Measurements from ENCODE around the gene GRHL1.

Gene GRHL1

DNA sequence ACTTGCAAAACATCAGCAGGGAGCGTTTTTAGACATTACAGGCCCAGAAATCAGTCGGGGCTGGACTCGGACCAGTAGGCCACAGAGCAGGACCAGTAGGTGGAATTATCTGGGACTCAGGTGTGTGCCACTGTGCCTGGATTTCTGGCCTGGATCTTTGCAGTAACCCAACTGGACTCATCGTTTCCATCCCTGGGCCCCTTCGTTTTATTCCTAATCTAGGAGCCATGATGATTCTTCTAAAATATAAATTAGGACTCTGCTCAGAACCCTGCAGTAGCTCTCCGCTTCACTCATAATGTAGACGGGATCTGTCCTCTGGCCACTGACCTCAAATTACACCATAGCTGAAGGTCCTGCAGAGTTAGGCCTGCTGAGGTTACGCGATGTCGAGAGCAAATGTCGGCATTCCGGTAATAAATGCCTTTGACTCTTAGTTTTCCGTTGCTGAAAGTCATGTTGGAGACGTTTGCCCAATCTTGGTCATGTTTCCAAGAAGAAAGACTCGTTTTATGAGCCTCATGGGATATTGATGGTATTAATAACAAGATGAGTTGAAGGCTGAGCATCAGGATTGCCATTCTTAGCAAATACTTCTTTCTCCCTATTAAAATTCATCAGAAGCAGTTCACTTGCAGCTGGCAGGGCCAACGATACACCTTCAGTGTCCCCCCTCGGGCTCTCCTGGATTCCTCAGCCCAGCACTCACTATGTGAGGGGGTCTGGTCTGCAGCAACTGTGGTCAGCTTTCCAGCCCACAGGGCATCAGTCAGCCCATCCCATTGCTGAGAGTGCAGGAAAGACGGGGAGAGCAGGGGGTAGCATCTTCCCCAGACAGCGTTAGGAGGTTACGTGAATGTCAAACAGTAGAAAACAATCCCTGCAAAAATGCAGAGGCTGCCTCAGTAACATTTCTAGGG lies 52.0 kb downstream of the GRHL1 start:
- TF ChIP-seq SUZ12 (IDR thresholded peaks at IDR 0.05; ENCODE audit: extremely low read depth, insufficient read depth, insufficient read length), result no peak
- no peak for TF ChIP-seq YY1 (IDR thresholded peaks at IDR 0.05; ENCODE audit: insufficient read depth, insufficient read length)
- no peak for TF ChIP-seq ZNF274 (IDR thresholded peaks at IDR 0.05; ENCODE audit: low read depth, low read length)
- H3K9me3 ChIP-seq (ENCODE audit: insufficient read depth, low read length), result no peaks in the 10 kb centered on the region; the same call in 1 of the 2 replicates
- H3K36me3 ChIP-seq (ENCODE audit: insufficient read depth, insufficient read length, low read length), result no peaks in the 10 kb centered on the region
- H3K4me1 ChIP-seq (ENCODE audit: insufficient read depth, insufficient read length), result peaks cover 6% of the 10 kb centered on the region
- H3K9ac ChIP-seq (ENCODE audit: insufficient read length, low read depth), result no peak overlapping the region
- no peaks in the 10 kb centered on the region for H3K27me3 ChIP-seq (ENCODE audit: insufficient read depth, insufficient read length)
- DNase-seq (ENCODE audit: low read depth, low spot score), result no peak
- H3K4me3 ChIP-seq (ENCODE audit: insufficient read length, low read depth), result no peak overlapping the region

- no peaks in the 10 kb centered on the region for H3K36me3 ChIP-seq (ENCODE audit: insufficient read depth, insufficient read length, low read length)
- TF ChIP-seq SUZ12 (IDR thresholded peaks at IDR 0.05; ENCODE audit: extremely low read depth, insufficient read depth, insufficient read length) (no peak), ZNF274 (IDR thresholded peaks at IDR 0.05; ENCODE audit: low read depth, low read length) (no peak), YY1 (IDR thresholded peaks at IDR 0.05; ENCODE audit: insufficient read depth, insufficient read length) (no peak)
Observed at GRCh38 chr2:10004401-10004800, 52.9 kb downstream of the GRHL1 start.

DNA sequence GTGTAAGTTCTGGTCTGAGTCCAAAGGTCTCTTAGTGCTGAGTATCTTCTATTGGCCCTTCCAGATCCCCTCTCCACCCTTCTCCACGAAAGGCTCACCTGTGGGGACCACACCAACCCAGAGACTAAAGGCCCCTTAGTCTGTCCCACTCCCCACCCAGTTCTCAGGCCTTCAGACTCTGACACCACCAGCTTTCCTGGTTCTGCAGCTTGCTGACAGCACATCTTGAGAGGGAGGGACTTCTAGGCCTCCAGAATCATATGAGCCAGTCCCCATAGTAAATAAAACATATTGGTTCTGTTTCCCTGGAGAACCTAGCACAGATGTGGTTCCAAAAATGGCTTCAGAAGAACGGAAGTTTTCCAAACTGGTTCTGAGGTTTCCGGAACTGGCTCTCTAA lies 53.3 kb downstream of the GRHL1 start:
- no peaks in the 10 kb centered on the region; the same call in 1 of the 2 replicates for H3K9me3 ChIP-seq (ENCODE audit: insufficient read depth, low read length)
- peaks cover 6% of the 10 kb centered on the region for H3K4me1 ChIP-seq (ENCODE audit: insufficient read depth, insufficient read length)
- no peaks in the 10 kb centered on the region for H3K27me3 ChIP-seq (ENCODE audit: insufficient read depth, insufficient read length)
- no peak for DNase-seq (ENCODE audit: low read depth, low spot score)
- no peaks in the 10 kb centered on the region for H3K36me3 ChIP-seq (ENCODE audit: insufficient read depth, insufficient read length, low read length)
- TF ChIP-seq YY1 (IDR thresholded peaks at IDR 0.05; ENCODE audit: insufficient read depth, insufficient read length) (no peak), SUZ12 (IDR thresholded peaks at IDR 0.05; ENCODE audit: extremely low read depth, insufficient read depth, insufficient read length) (no peak), ZNF274 (IDR thresholded peaks at IDR 0.05; ENCODE audit: low read depth, low read length) (no peak)
- H3K4me3 ChIP-seq (ENCODE audit: insufficient read length, low read depth), result no peak overlapping the region
- H3K9ac ChIP-seq (ENCODE audit: insufficient read length, low read depth), result no peak overlapping the region

More at GRCh38 chr2:10004401-10004800, 52.9 kb downstream of the GRHL1 start:
- DNase-seq (ENCODE audit: low read depth, low spot score), result no peak
- no peak overlapping the region for H3K4me3 ChIP-seq (ENCODE audit: insufficient read length, low read depth)
- no peaks in the 10 kb centered on the region; the same call in 1 of the 2 replicates for H3K9me3 ChIP-seq (ENCODE audit: insufficient read depth, low read length)
- H3K9ac ChIP-seq (ENCODE audit: insufficient read length, low read depth), result no peak overlapping the region
- H3K4me1 ChIP-seq (ENCODE audit: insufficient read depth, insufficient read length), result peaks cover 6% of the 10 kb centered on the region
- no peaks in the 10 kb centered on the region for H3K27me3 ChIP-seq (ENCODE audit: insufficient read depth, insufficient read length)

- no peaks in the 10 kb centered on the region for H3K27me3 ChIP-seq (ENCODE audit: insufficient read depth, insufficient read length)
- H3K9me3 ChIP-seq (ENCODE audit: insufficient read depth, low read length), result no peaks in the 10 kb centered on the region; the same call in 1 of the 2 replicates
- peaks cover 6% of the 10 kb centered on the region for H3K4me1 ChIP-seq (ENCODE audit: insufficient read depth, insufficient read length)
- TF ChIP-seq ZNF274 (IDR thresholded peaks at IDR 0.05; ENCODE audit: low read depth, low read length) (no peak), SUZ12 (IDR thresholded peaks at IDR 0.05; ENCODE audit: extremely low read depth, insufficient read depth, insufficient read length) (no peak), YY1 (IDR thresholded peaks at IDR 0.05; ENCODE audit: insufficient read depth, insufficient read length) (no peak)
- no peak overlapping the region for H3K9ac ChIP-seq (ENCODE audit: insufficient read length, low read depth)
- no peak overlapping the region for H3K4me3 ChIP-seq (ENCODE audit: insufficient read length, low read depth)
- H3K36me3 ChIP-seq (ENCODE audit: insufficient read depth, insufficient read length, low read length), result no peaks in the 10 kb centered on the region
- no peak for DNase-seq (ENCODE audit: low read depth, low spot score)
Observed at GRCh38 chr2:10005461-10006235, 54.2 kb downstream of the GRHL1 start.

DNA sequence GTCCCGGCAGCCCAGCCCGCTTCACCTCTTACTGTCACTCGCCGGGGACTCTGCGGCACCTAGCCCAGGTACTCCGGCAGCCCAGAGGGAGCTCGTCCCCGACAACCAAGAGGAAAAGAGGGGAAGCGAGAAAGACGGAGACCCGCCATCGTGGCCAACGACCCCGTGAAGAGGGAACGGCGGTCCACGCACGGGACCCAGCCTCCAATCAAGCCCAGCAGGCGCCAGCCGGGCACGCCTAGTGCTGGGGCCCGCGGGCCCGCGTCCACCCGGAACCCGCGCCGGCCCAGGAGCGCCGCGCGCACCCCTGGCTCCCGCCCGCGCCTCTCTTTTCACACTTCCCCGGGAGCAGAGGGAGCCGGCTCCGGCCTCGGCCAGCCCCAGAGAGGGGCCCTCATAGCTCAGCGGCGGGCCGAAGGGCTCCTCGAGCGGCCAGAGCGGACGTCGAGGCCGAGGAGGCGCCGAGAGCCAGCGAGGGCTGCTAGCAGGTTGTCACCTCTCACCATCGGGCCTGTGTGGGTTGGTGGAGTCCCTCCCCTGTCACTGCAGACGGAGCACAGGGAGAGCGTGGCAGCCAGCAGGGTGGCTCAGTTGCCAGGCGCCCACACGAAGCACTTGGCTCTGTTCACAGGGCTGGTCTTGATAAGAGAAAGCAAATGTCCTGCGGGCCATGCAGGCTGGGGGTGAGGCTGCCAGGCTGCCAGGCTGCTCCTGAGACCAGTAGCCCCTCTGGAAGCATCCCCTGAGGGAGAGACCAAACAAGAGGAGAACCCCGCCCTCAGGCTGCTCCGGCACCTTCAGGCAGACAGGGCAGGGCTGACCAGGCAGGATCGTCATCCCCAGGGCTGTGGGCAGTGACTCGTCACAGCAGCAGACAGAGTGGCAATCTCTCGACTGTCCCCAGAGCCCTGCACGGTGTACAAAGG lies 55.0 kb downstream of the GRHL1 start:
- DNase-seq (ENCODE audit: low read depth, low spot score), result no peak
- H3K27me3 ChIP-seq (ENCODE audit: insufficient read depth, insufficient read length), result no peaks in the 10 kb centered on the region
- TF ChIP-seq SUZ12 (IDR thresholded peaks at IDR 0.05; ENCODE audit: extremely low read depth, insufficient read depth, insufficient read length) (no peak), ZNF274 (IDR thresholded peaks at IDR 0.05; ENCODE audit: low read depth, low read length) (no peak), YY1 (IDR thresholded peaks at IDR 0.05; ENCODE audit: insufficient read depth, insufficient read length) (no peak)
- no peaks in the 10 kb centered on the region; the same call in 1 of the 2 replicates for H3K9me3 ChIP-seq (ENCODE audit: insufficient read depth, low read length)
- H3K9ac ChIP-seq (ENCODE audit: insufficient read length, low read depth), result no peak overlapping the region
- peaks cover 6% of the 10 kb centered on the region for H3K4me1 ChIP-seq (ENCODE audit: insufficient read depth, insufficient read length)
- H3K36me3 ChIP-seq (ENCODE audit: insufficient read depth, insufficient read length, low read length), result no peaks in the 10 kb centered on the region
- H3K4me3 ChIP-seq (ENCODE audit: insufficient read length, low read depth), result no peak overlapping the region

GRCh38 chr2:10007435-10007834 lies 55.9 kb downstream of the GRHL1 start:
- no peaks in the 10 kb centered on the region; the same call in 1 of the 2 replicates for H3K9me3 ChIP-seq (ENCODE audit: insufficient read depth, low read length)
- no peaks in the 10 kb centered on the region for H3K36me3 ChIP-seq (ENCODE audit: insufficient read depth, insufficient read length, low read length)
- H3K4me3 ChIP-seq (ENCODE audit: insufficient read length, low read depth), result no peak overlapping the region
- H3K27me3 ChIP-seq (ENCODE audit: insufficient read depth, insufficient read length), result no peaks in the 10 kb centered on the region
- H3K4me1 ChIP-seq (ENCODE audit: insufficient read depth, insufficient read length), result peaks cover 6% of the 10 kb centered on the region
- no peak for TF ChIP-seq YY1 (IDR thresholded peaks at IDR 0.05; ENCODE audit: insufficient read depth, insufficient read length)
- TF ChIP-seq SUZ12 (IDR thresholded peaks at IDR 0.05; ENCODE audit: extremely low read depth, insufficient read depth, insufficient read length), result no peak
- TF ChIP-seq ZNF274 (IDR thresholded peaks at IDR 0.05; ENCODE audit: low read depth, low read length), result no peak
- no peak overlapping the region for H3K9ac ChIP-seq (ENCODE audit: insufficient read length, low read depth)
- no peak for DNase-seq (ENCODE audit: low read depth, low spot score)
